ENCODE measurements around the gene C5.

C5 gene

DNA sequence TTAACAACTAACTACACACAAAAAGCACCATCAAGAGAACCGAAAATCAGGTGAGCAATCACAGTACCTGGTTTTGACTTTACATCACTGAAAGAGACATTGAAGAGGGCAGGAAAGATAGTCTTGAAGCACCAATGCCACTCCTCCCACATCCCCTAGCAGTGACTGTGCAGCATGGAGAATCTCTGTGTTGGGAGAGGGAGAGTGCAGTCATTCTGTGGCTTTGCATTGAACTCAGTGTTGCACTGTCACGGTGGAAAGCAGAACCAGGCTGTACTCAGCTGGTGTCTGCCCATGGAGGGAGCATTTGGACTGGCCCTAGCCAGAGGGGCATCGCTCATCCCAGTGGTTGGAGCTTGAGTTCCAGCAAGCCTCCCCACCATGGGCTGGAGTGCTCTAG, 40.4 kb downstream of the C5 start:
- DNase-seq (ENCODE audit: insufficient read length, low spot score) (no peak), FAIRE-seq (no peak)
- TF ChIP-seq, protein P1, sequence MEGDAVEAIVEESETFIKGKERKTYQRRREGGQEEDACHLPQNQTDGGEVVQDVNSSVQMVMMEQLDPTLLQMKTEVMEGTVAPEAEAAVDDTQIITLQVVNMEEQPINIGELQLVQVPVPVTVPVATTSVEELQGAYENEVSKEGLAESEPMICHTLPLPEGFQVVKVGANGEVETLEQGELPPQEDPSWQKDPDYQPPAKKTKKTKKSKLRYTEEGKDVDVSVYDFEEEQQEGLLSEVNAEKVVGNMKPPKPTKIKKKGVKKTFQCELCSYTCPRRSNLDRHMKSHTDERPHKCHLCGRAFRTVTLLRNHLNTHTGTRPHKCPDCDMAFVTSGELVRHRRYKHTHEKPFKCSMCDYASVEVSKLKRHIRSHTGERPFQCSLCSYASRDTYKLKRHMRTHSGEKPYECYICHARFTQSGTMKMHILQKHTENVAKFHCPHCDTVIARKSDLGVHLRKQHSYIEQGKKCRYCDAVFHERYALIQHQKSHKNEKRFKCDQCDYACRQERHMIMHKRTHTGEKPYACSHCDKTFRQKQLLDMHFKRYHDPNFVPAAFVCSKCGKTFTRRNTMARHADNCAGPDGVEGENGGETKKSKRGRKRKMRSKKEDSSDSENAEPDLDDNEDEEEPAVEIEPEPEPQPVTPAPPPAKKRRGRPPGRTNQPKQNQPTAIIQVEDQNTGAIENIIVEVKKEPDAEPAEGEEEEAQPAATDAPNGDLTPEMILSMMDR (IDR thresholded peaks at IDR 0.05; ENCODE audit: insufficient read depth, missing control alignments) = no peak

DNA sequence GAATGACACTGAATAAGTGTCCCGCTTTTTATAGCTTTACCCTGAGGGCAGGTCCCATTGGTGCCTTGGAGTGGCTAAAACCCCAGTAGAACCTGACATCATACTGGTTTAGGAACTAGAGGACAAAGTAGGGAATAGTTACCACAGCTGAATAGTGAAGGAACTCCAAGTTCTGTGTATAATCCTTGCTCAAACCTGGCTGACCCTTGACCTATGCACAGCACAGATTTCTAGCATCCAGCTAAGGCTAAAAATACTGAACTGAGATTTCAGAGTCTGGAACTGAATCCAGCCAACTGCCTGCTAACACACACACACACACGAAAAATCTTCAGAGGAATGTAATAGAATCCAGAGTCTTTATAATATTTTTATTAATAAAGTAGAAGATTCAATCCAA, 50.8 kb downstream of the C5 start:
- no peak for FAIRE-seq
- TF ChIP-seq, protein P1 (IDR thresholded peaks at IDR 0.05; ENCODE audit: insufficient read depth, missing control alignments) = no peak
- DNase-seq (ENCODE audit: insufficient read length, low spot score) = no peak

DNA sequence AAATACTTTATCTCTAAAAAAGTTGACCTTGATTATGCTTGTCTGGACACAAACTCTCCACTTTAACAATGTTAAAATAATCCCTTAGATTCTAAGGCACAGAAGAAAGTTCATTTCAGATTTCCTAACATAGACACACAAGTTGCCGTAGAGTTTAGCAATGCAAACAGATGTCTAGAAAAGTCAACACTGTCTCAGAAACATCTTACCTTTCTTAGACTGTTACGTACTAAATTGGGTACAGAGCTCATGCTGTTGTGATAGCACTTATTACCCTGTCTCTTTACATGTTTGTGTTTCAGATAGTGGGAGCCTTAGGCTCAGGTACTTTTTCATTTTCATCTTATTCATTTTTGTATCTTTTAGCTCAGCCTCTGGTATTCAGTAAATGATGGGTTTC, 52.0 kb downstream of the C5 start:
- TF ChIP-seq, protein P1 (IDR thresholded peaks at IDR 0.05; ENCODE audit: insufficient read depth, missing control alignments) = no peak
- FAIRE-seq (no peak), DNase-seq (ENCODE audit: insufficient read length, low spot score) (no peak)

DNA sequence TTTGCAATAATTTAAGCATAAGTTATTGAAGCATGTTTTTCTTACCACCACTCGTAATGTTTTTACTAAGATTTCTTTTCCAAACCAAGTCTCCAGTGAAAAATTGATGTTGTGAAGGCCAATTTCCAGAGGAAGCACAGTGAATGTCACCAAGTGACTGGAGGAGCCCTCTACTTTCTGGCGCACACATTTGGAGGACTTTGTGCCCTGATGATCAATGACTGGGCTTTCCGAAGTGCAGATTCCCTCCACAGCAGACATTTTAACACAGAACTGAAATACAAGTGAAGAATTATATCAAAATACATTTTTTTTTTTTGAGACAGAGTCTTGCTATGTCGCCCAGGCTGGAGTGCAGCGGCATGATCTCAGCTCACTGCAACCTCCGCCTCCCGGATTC, 52.6 kb downstream of the C5 start:
- TF ChIP-seq, protein P1 (IDR thresholded peaks at IDR 0.05; ENCODE audit: insufficient read depth, missing control alignments) = no peak
- FAIRE-seq = no peak
- DNase-seq (ENCODE audit: insufficient read length, low spot score) = no peak

DNA sequence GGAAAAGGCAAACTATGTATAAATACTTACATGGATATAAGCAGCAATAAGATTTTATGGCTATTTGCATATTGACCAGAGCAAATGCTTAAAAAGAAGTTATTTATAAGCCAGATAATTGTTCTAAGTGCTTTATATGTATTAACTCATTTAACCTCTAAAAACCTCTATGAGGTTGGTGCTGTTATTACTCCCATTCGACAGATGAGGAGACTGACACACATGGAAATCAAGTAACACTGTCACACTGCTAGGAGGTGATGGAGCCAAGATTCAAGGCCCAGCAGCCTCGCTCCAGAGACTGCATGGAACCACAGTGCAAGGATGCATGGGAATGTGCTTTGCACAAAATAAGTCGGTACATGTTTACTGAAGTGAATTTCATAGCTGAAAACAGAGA, 53.7 kb downstream of the C5 start:
- FAIRE-seq = no peak
- TF ChIP-seq, protein P1 (IDR thresholded peaks at IDR 0.05; ENCODE audit: insufficient read depth, missing control alignments) = no peak
- DNase-seq (ENCODE audit: insufficient read length, low spot score) = no peak

DNA sequence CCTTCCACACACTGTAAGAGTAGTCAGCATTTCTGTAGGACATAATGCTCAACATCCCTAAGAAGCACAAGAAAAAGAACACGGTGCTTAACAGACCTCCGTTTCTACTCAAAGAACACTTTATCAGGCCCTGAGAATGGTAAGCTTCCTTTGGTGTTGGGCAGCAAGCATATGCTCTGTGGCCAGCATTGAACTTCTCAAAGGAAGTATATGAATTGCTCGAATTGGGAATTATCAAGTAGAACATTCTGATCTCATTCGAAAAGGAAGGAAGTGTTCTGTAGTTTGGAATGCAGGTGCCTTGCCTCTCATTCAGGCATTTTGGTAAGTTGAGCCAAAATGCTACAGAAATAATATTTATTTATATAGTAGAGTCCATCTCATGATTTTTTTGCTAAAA, 61.0 kb downstream of the C5 start:
- TF ChIP-seq, protein P1 (IDR thresholded peaks at IDR 0.05; ENCODE audit: insufficient read depth, missing control alignments) = no peak
- FAIRE-seq = no peak
- no peak for DNase-seq (ENCODE audit: insufficient read length, low spot score)

DNA sequence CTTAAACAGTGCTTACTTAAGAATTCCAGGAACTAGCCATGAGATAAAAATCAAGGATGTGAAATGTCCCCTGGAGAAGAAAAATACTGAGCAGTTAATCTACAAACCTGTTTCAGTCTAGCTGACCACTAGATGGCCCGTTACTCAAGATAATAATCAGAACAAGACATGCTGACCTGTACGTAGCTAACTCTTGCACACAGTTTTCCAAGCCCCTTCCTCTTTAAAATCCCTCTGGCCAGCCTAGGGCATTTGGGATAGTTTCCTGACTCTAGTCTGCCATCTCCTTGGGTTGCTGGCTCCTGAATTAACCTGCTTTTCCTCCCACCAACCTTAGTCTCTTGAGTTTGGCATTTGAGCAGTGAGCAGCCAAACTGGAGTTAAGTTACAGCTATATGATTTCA, 64.3 kb downstream of the C5 start:
- FAIRE-seq = peak; percentile 61

More for the DNA sequence above, 64.3 kb downstream of the C5 start:
- TF ChIP-seq, protein P1 (IDR thresholded peaks at IDR 0.05; ENCODE audit: insufficient read depth, missing control alignments) = peak; percentile 61
- DNase-seq (ENCODE audit: insufficient read length, low spot score) = no peak
